IMR-90 (cell line): ENCODE results near the gene RBM39. TPM values are rescaled to one million over a fixed set of nuclear protein-coding genes. Genes with fewer than 3 reads are reported as not detected.
A peak's percentile ranks its signal among the peaks of the same experiment; 100 is the strongest.

Experiments
- ATAC-seq: fragments of 200-7000 bp; cut with Tn5 transposase; 2 replicates; pipeline ENCODE4 v1.9.1; 2020; ENCODE audit warnings: low read depth, mild to moderate bottlenecking, moderate library complexity
- BruUV-seq: library from RNA; stranded (reverse); fragments of 400-500 nt; replicated peaks from 2 replicates; lab custom pipeline; 2021; lab: Mats Ljungman, UMichigan
- CTCF ChIA-PET: fragments of 300-600 bp; formaldehyde crosslinking; extraction: SDS; loops from one replicate; lab custom pipeline; 2021; ENCODE audit warnings: antibody characterized with exemption; lab: Yijun Ruan, JAX
- POLR2A ChIA-PET: fragments of 300-600 bp; sonication (Branson Sonifier 250); formaldehyde crosslinking; loops from one replicate; lab custom pipeline; 2022; ENCODE audit warnings: antibody characterized with exemption; ENCODE audit not compliant: unreplicated experiment; lab: Charles Lee
- DNase-seq: peaks from one replicate; pipeline ENCODE4 v3.0.0; 2013
- H2AFZ ChIP-seq: replicated peaks from 2 replicates; pipeline ENCODE3; 2013; ENCODE audit warnings: low read length, mild to moderate bottlenecking; ENCODE audit not compliant: poor library complexity
- H2AK5ac ChIP-seq: 2 replicates; pipeline ENCODE4 v1.6.1; 2013; ENCODE audit warnings: low read depth, low read length, inconsistent platforms
- H2AK9ac ChIP-seq: replicated peaks from 2 replicates; pipeline ENCODE3; 2013; ENCODE audit warnings: mild to moderate bottlenecking, low read depth, low read length, moderate library complexity; ENCODE audit not compliant: poor library complexity
- H2BK120ac ChIP-seq: 2 replicates; pipeline ENCODE4 v1.6.1; 2013; ENCODE audit warnings: low read depth, low read length, inconsistent platforms
- H2BK15ac ChIP-seq: 3 replicates; pipeline ENCODE4 v1.6.1; 2013; ENCODE audit warnings: low read depth, low read length, inconsistent platforms
- H2BK20ac ChIP-seq: 2 replicates; pipeline ENCODE4 v1.6.1; 2013; ENCODE audit warnings: low read depth, mild to moderate bottlenecking, inconsistent platforms, low read length, moderate library complexity
- H2BK5ac ChIP-seq: 2 replicates; pipeline ENCODE4 v1.6.1; 2013; ENCODE audit warnings: mild to moderate bottlenecking, low read depth, low read length, inconsistent platforms; ENCODE audit not compliant: poor library complexity, severe bottlenecking
- H3K14ac ChIP-seq: replicated peaks from 2 replicates; pipeline ENCODE4 v1.6.1; 2013; ENCODE audit warnings: low read depth, low read length, inconsistent platforms
- H3K18ac ChIP-seq: 2 replicates; pipeline ENCODE4 v1.6.1; 2013; ENCODE audit warnings: low read depth, low read length, control low read depth
- H3K23ac ChIP-seq: 2 replicates; pipeline ENCODE4 v1.6.1; 2013; ENCODE audit warnings: low read depth, low read length, inconsistent platforms
- H3K27ac ChIP-seq: 2 replicates; pipeline ENCODE4 v1.5.1; 2013; ENCODE audit warnings: mild to moderate bottlenecking, control low read depth, low read length; ENCODE audit not compliant: insufficient read depth
- H3K27me3 ChIP-seq: 2 replicates; pipeline ENCODE4 v1.6.1; 2013; ENCODE audit warnings: low read length; ENCODE audit not compliant: control insufficient read depth, insufficient read depth
- H3K36me3 ChIP-seq: 2 replicates; pipeline ENCODE4 v1.6.1; 2013; ENCODE audit warnings: low read length, mixed read lengths; ENCODE audit not compliant: control insufficient read depth, insufficient read depth
- H3K4ac ChIP-seq: 2 replicates; pipeline ENCODE4 v1.6.1; 2013; ENCODE audit warnings: low read depth, low read length, inconsistent platforms
- H3K4me1 ChIP-seq: 2 replicates; pipeline ENCODE4 v1.6.1; 2013; ENCODE audit warnings: low read length, mixed read lengths; ENCODE audit not compliant: control insufficient read depth, insufficient read depth
- H3K4me2 ChIP-seq: 2 replicates; pipeline ENCODE4 v1.6.1; 2013; ENCODE audit warnings: low read depth, mild to moderate bottlenecking, control low read depth, low read length, moderate library complexity
- H3K4me3 ChIP-seq: 2 replicates; pipeline ENCODE4 v1.5.1; 2013; ENCODE audit warnings: low read depth, mild to moderate bottlenecking, control low read depth, low read length, moderate library complexity; ENCODE audit not compliant: insufficient read depth
- H3K56ac ChIP-seq: 2 replicates; pipeline ENCODE4 v1.6.1; 2013; ENCODE audit warnings: low read length, inconsistent platforms; ENCODE audit not compliant: insufficient read depth; ENCODE audit errors: extremely low read depth
- H3K79me1 ChIP-seq, 2 experiments: 2 replicates each; pipeline ENCODE4 v1.6.1; 2013; ENCODE audit warnings: low read length in 2 of 2, inconsistent platforms in 1 of 2, low read depth in 1 of 2
- H3K9ac ChIP-seq: 2 replicates; pipeline ENCODE4 v1.6.1; 2013; ENCODE audit warnings: low read depth, low read length, control low read depth
- H3K9me1 ChIP-seq: 2 replicates; pipeline ENCODE4 v1.6.1; 2013; ENCODE audit warnings: low read length, inconsistent platforms; ENCODE audit not compliant: insufficient read depth
- H3K9me3 ChIP-seq: 2 replicates; pipeline ENCODE4 v1.6.1; 2013; ENCODE audit warnings: low read length; ENCODE audit not compliant: control insufficient read depth, insufficient read depth
- H4K20me1 ChIP-seq: 2 replicates; pipeline ENCODE4 v1.6.1; 2013; ENCODE audit warnings: low read length, inconsistent platforms; ENCODE audit not compliant: insufficient read depth
- H4K5ac ChIP-seq: 2 replicates; pipeline ENCODE4 v1.6.1; 2013; ENCODE audit warnings: mild to moderate bottlenecking, low read depth, low read length, control low read depth
- H4K8ac ChIP-seq, 2 experiments: 2 replicates each; pipeline ENCODE4 v1.6.1; 2013; ENCODE audit warnings: low read depth in 2 of 2, low read length in 2 of 2, control low read depth in 1 of 2, inconsistent platforms in 1 of 2
- H4K91ac ChIP-seq: 2 replicates; pipeline ENCODE4 v1.6.1; 2013; ENCODE audit warnings: low read depth, low read length, inconsistent platforms; ENCODE audit not compliant: insufficient read depth
- BHLHE40 ChIP-seq: fragments of 150-350 bp; IDR thresholded peaks from 2 replicates; pipeline ENCODE4 v1.6.1; 2016; ENCODE audit warnings: mild to moderate bottlenecking, low read depth, low read length
- CEBPB ChIP-seq: IDR thresholded peaks from 2 replicates; pipeline ENCODE4 v1.6.1; 2012; ENCODE audit warnings: low read depth, low read length, improper control_type of control experiment
- FOS ChIP-seq: fragments of 150-350 bp; IDR thresholded peaks from 2 replicates; pipeline ENCODE4 v1.6.1; 2016; ENCODE audit warnings: low read depth, low read length
- MAFK ChIP-seq: IDR thresholded peaks from 2 replicates; pipeline ENCODE4 v1.6.1; 2012; ENCODE audit warnings: low read depth, low read length, improper control_type of control experiment
- MAZ ChIP-seq: IDR thresholded peaks from 2 replicates; pipeline ENCODE4 v1.6.1; 2012; ENCODE audit warnings: low read depth, mild to moderate bottlenecking, low read length, improper control_type of control experiment, moderate library complexity, borderline replicate concordance
- MXI1 ChIP-seq: IDR thresholded peaks from 2 replicates; pipeline ENCODE4 v1.6.1; 2012; ENCODE audit warnings: low read depth, mild to moderate bottlenecking, low read length, moderate library complexity, borderline replicate concordance
- NFE2L2 ChIP-seq: fragments of 150-350 bp; IDR thresholded peaks from 2 replicates; pipeline ENCODE4 v1.6.1; 2016; ENCODE audit warnings: low read depth, mild to moderate bottlenecking, low read length
- POLR2A ChIP-seq: IDR thresholded peaks from 2 replicates; pipeline ENCODE4 v1.6.1; 2012; ENCODE audit warnings: mild to moderate bottlenecking, low read depth, low read length
- RCOR1 ChIP-seq: IDR thresholded peaks from 2 replicates; pipeline ENCODE4 v1.6.1; 2012; ENCODE audit warnings: mild to moderate bottlenecking, low read length, improper control_type of control experiment; ENCODE audit not compliant: insufficient replicate concordance
- RFX5 ChIP-seq: IDR thresholded peaks from 2 replicates; pipeline ENCODE4 v1.8.0; 2012; ENCODE audit warnings: low read depth, mild to moderate bottlenecking, low read length, moderate library complexity
- SMC3 ChIP-seq: fragments of 150-350 bp; IDR thresholded peaks from 2 replicates; pipeline ENCODE4 v1.6.1; 2016; ENCODE audit warnings: low read depth, mild to moderate bottlenecking, antibody characterized with exemption, low read length, moderate library complexity
- WGBS, 2 experiments: methylation state at CpG; one replicate each; pipeline versions ENCODE4 v1.1.5 to v1.1.7; 2013; ENCODE audit warnings: missing lambda C conversion rate in 2 of 2; ENCODE audit not compliant: insufficient read length in 1 of 2; ENCODE audit errors: extremely low coverage in 2 of 2; 5-methylcytosine and 5-hydroxymethylcytosine counted together
- dilution Hi-C: fragments of 300-500 bp; cut with HindIII; formaldehyde crosslinking; loops from one replicate; pipeline ENCODE4 v1.14.3; 2018; ENCODE audit warnings: low sequenced_read_pairs; ENCODE audit not compliant: unreplicated experiment
- in situ Hi-C: fragments of 300-500 bp; cut with MboI; formaldehyde crosslinking; loops from 3 replicates; pipeline ENCODE4 v1.14.3; 2019; ENCODE audit warnings: low sequenced_read_pairs, inconsistent platforms, mixed read lengths
- intact Hi-C: fragments of 100-400 bp; cut with micrococcal nuclease; formaldehyde crosslinking; loops from 2 replicates; pipeline ENCODE4 v1.10.0; 2022
- polyA plus RNA-seq, 3 experiments: library from polyadenylated mRNA; depleted of rRNA; stranded (reverse); fragments of >200 nt; gene quantifications; 2 replicates each; pipeline ENCODE4 v1.2.3, GENCODE V29; 2012; ENCODE audit warnings: low replicate concordance in 1 of 3
- total RNA-seq: library from RNA; depleted of rRNA; stranded (reverse); fragments of >200 nt; gene quantifications from 2 replicates; pipeline ENCODE4 v1.2.3, GENCODE V29; 2012
- TF ChIP-seq, protein P1 (sequence below): conservative IDR thresholded peaks from 2 replicates; pipeline ENCODE4 v1.5.1; 2012; ENCODE audit warnings: mild to moderate bottlenecking, low read depth, low read length, improper control_type of control experiment

RBM39 gene
- total and polyA plus RNA-seq, 2 of the 4 experiments (the other 2 are of a cell fraction): 106 to 166 TPM

DNA sequence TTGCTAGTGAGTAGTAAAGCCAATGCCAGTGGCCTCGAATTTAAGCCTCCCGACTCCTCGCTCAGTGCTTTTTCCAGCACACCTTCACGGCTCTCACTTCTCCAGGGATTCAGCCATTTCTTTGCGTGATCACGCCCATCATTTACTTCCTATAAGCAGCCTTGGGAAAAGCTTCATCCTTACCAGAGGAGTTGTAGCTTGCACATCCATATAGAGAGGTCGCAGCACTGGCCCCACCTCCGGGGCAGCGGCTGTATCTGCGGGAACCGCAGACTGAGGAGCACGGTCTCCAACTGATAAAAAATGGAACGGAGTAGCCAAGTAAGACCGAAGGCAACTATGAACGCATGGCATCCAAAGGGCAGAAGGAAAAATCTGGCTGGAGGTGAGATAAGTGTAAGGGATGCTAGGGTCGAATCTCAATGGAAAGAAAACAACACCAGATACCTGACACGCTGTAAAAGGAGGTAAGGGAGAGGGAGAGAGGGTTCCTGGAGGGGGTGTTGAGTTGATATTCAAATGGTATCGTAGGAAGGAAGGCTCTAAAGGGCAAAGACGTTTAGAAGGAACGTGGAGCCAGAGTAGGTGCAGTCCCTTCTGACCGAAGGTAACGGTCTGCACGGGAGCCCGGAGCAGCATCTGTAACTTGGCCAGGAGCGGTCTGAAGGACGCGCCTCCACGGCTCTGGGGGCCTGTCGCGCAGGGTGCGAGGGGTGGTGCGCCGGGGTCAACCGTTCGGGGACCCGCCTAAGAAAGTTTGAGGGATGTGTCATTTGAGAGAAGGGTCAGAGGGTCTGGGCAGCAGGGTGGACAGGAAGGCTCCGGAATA, 43.5 kb downstream of the RBM39 start (continued):
- no peak for TF ChIP-seq MXI1
- TF ChIP-seq SMC3: no peak

DNA sequence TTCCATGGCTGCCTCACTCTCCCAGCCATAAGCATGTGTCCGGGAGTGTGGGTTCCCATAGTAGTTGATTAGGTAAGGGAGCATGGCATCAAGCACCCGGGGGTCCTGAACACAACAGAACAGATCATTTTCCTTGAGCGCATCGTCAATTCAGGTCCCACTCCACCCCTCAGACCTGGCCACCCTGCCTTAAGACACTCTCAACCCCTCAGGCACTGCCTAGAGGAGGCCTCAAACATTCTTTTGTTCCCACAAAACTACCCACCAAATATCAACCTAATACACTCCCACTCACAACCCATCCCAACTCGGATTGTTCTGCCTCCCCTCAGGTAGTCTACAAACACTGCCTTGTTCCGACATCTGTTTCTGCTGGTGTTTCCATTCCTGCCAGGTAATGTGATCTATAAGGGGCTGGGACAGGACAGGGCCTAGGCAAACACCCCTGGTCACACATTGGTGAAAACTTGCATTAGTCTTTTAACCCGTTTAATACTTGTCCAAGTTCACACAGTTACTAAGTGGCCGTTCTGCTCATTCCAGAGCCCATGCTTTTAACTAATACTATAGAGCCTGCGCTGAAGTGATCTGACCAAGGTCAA, 44.3 kb downstream of the RBM39 start:
- Histone ChIP-seq H2AFZ (peak overlapping the region; percentile 94), H3K18ac (no peak overlapping the region), H3K36me3 (peaks cover 25% of the 10 kb centered on the region), H2AK9ac (peak overlapping the region; percentile 97), H3K9ac (0 out of 2 replicates have a peak overlapping the region, but pooled peaks have one; percentile 44), H3K14ac (no peak overlapping the region), H3K27ac (no peak overlapping the region), H3K23ac (peak overlapping the region; percentile 61; the same call in 1 of the 2 replicates), H3K4me3 (peak overlapping the region; percentile 73; the same call in 1 of the 2 replicates), H3K56ac (no peak overlapping the region), H4K91ac (no peak overlapping the region), H4K8ac (peak overlapping the region; percentile 86 to 90; a peak in 2 of 4 replicates), H4K20me1 (peaks cover 10% of the 10 kb centered on the region), H2BK20ac (no peak overlapping the region), H2AK5ac (0 out of 2 replicates have a peak overlapping the region, but pooled peaks have one; percentile 9), H3K4me1 (peaks cover 5% of the 10 kb centered on the region), H3K4ac (no peak overlapping the region; the same call in 1 of the 2 replicates), H3K9me3 (no peaks in the 10 kb centered on the region), H3K79me1 (peaks cover 26 to 66% of the 10 kb centered on the region in 2 experiments), H3K27me3 (no peaks in the 10 kb centered on the region), H2BK5ac (no peak overlapping the region), H2BK15ac (no peak overlapping the region), H4K5ac (no peak overlapping the region), H3K9me1 (peaks cover 11% of the 10 kb centered on the region), H2BK120ac (no peak overlapping the region), H3K4me2 (peak overlapping the region; percentile 98)
- POLR2A ChIA-PET: no interaction called here
- 100% methylated on average over 1 of the region's 9 CpGs; no CpG with 5 or more reads in 1 of the 2 experiments for WGBS, 2 experiments
- intact Hi-C loops: loop anchor here (2.0 to 5.0 kb wide), 2 partner anchors 185 to 255 kb away; partner anchors contain the start of gene SCAND1
- CTCF ChIA-PET: interaction anchor here (0.6 kb wide), 1 partner anchor 37 kb away, joined by 3 read pairs; no protein-coding TSS in a partner anchor
- dilution Hi-C loops: no loop called here
- ATAC-seq (no peak), DNase-seq (no peak)
- in situ Hi-C loops: no loop called here
- no TSS peak for BruUV-seq
- TF ChIP-seq FOS (no peak), POLR2A (no peak), CEBPB (no peak), RFX5 (no peak), NFE2L2 (no peak), RCOR1 (no peak), MAZ (no peak), BHLHE40 (no peak), SMC3 (no peak), MAFK (no peak)
- TF ChIP-seq, protein P1, sequence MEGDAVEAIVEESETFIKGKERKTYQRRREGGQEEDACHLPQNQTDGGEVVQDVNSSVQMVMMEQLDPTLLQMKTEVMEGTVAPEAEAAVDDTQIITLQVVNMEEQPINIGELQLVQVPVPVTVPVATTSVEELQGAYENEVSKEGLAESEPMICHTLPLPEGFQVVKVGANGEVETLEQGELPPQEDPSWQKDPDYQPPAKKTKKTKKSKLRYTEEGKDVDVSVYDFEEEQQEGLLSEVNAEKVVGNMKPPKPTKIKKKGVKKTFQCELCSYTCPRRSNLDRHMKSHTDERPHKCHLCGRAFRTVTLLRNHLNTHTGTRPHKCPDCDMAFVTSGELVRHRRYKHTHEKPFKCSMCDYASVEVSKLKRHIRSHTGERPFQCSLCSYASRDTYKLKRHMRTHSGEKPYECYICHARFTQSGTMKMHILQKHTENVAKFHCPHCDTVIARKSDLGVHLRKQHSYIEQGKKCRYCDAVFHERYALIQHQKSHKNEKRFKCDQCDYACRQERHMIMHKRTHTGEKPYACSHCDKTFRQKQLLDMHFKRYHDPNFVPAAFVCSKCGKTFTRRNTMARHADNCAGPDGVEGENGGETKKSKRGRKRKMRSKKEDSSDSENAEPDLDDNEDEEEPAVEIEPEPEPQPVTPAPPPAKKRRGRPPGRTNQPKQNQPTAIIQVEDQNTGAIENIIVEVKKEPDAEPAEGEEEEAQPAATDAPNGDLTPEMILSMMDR: no peak
